Panc1 (cell line): ENCODE measurements around the gene LHPP.

Experiments used
- TF ChIP-seq, protein P1 (sequence below): fragments of 450-650 bp; IDR thresholded peaks from 2 replicates; pipeline ENCODE4 v1.5.1; 2017; ENCODE audit warnings: mild to moderate bottlenecking
- TF ChIP-seq, protein P2 (sequence below), 2 experiments: IDR thresholded peaks; 2 replicates each; pipeline ENCODE4 v1.6.1; 2011 to 2012; ENCODE audit warnings: low read depth in 2 of 2, control low read depth in 1 of 2, low read length in 1 of 2, mild to moderate bottlenecking in 1 of 2, moderate library complexity in 1 of 2; ENCODE audit not compliant: insufficient read depth in 1 of 2

DNA sequence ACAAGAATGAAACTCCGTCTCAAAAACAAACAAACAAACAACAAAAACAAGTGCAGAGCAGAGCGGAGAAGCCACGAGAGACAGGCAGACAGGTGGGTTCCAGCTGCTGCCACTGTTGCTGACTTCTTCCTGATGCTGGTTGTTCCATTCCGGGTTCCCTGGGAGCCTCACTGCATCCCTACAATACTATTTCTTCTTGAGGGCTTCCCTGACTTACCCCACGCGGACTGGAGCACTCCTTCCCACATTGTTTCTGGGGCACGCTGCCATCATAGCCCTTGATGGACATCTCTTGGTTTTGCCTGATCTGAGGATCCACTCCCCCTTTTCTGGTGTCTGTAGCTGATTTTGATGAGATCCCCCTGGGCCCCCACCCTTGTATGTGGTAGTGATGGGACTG lies 6.2 kb upstream of the LHPP start:
- TF ChIP-seq, protein P1, sequence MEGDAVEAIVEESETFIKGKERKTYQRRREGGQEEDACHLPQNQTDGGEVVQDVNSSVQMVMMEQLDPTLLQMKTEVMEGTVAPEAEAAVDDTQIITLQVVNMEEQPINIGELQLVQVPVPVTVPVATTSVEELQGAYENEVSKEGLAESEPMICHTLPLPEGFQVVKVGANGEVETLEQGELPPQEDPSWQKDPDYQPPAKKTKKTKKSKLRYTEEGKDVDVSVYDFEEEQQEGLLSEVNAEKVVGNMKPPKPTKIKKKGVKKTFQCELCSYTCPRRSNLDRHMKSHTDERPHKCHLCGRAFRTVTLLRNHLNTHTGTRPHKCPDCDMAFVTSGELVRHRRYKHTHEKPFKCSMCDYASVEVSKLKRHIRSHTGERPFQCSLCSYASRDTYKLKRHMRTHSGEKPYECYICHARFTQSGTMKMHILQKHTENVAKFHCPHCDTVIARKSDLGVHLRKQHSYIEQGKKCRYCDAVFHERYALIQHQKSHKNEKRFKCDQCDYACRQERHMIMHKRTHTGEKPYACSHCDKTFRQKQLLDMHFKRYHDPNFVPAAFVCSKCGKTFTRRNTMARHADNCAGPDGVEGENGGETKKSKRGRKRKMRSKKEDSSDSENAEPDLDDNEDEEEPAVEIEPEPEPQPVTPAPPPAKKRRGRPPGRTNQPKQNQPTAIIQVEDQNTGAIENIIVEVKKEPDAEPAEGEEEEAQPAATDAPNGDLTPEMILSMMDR, result no peak
- TF ChIP-seq, protein P2, sequence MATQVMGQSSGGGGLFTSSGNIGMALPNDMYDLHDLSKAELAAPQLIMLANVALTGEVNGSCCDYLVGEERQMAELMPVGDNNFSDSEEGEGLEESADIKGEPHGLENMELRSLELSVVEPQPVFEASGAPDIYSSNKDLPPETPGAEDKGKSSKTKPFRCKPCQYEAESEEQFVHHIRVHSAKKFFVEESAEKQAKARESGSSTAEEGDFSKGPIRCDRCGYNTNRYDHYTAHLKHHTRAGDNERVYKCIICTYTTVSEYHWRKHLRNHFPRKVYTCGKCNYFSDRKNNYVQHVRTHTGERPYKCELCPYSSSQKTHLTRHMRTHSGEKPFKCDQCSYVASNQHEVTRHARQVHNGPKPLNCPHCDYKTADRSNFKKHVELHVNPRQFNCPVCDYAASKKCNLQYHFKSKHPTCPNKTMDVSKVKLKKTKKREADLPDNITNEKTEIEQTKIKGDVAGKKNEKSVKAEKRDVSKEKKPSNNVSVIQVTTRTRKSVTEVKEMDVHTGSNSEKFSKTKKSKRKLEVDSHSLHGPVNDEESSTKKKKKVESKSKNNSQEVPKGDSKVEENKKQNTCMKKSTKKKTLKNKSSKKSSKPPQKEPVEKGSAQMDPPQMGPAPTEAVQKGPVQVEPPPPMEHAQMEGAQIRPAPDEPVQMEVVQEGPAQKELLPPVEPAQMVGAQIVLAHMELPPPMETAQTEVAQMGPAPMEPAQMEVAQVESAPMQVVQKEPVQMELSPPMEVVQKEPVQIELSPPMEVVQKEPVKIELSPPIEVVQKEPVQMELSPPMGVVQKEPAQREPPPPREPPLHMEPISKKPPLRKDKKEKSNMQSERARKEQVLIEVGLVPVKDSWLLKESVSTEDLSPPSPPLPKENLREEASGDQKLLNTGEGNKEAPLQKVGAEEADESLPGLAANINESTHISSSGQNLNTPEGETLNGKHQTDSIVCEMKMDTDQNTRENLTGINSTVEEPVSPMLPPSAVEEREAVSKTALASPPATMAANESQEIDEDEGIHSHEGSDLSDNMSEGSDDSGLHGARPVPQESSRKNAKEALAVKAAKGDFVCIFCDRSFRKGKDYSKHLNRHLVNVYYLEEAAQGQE (IDR thresholded peaks at IDR 0.05; ENCODE audit: insufficient read depth in 1 of 2, low read depth in 2 of 2, low read length in 1 of 2), result no peak
